HG02763 (cell line): ENCODE data around the gene DOHH.
"Not testable (repeated sequence)": the region's sequence is repeated elsewhere in the genome, so short reads cannot be mapped to it uniquely, and the experiment has no call there.

ENCODE experiments used
- ATAC-seq: cut with Tn5 transposase; IDR thresholded peaks from one replicate; pipeline ENCODE4 v1.9.1; 2021; ENCODE audit warnings: mild to moderate bottlenecking, moderate library complexity; ENCODE audit not compliant: unreplicated experiment

DOHH gene

GRCh38 chr19:3534375-3535234, 34.1 kb upstream of the DOHH start:
- ATAC-seq = no peak

DNA sequence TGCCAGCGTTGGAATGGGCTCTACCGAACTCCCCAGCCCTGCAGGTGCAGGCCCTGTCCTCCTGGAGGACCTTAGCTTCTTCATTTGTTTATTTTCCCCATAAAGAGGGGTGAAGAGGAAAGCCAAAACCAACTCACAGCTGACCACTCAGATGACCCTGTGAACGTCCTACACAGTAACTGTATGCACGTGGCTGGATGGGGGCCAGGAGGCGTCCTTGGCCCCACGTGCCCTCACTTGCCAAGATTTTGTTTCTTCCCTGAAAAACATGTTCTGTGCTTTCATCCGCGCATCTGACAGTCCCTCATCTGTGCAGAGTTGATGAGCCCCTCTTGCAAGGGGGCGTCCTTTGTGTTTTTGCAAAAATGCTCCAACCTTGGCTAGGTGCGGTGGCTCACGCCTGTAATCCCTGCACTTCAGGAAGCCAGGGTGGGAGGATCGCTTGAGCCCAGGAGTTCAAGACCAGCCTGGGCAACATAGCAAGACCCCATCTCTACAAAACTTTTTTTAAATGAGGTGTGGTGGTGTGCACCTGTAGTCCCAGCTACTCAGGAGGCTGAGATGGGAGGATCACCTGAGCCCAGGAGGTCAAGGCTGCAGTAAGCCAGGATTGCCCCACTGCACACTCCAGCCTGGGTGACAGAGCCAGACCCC, 33.2 kb upstream of the DOHH start:
- no peak for ATAC-seq

DNA sequence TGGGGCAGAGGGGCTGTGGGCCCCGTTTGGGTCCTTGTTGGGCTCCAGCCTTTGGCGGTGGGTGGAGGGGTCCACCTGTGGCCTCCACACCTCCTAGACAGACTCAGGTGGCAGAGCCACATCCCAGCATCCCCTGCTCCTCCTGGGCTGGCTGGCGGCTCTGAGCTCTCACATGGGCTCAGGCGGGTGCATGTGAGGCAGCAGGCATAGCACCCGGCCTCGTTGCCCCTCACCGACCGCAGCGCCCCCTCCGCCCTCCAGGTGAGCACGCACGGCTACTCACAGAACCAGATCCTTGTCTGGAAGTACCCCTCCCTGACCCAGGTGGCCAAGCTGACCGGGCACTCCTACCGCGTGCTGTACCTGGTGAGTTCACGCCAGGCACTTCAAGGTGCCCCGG, 32.6 kb upstream of the DOHH start:
- ATAC-seq = no peak

- ATAC-seq = no peak
Observed at GRCh38 chr19:3532154-3532786, 31.8 kb upstream of the DOHH start.

DNA sequence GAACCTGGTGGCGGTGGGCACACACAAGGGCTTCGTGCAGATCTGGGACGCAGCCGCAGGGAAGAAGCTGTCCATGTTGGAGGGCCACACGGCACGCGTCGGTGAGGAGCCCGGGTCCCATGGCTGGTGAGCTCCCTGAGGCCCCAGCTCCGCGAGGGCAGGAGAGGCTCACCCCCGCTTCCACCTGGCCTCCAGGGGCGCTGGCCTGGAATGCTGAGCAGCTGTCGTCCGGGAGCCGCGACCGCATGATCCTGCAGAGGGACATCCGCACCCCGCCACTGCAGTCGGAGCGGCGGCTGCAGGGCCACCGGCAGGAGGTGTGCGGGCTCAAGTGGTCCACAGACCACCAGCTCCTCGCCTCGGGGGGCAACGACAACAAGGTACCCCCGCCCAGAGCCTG, 31.2 kb upstream of the DOHH start:
- no peak for ATAC-seq

GRCh38 chr19:3530389-3530788, 29.9 kb upstream of the DOHH start:
- no peak for ATAC-seq

DNA sequence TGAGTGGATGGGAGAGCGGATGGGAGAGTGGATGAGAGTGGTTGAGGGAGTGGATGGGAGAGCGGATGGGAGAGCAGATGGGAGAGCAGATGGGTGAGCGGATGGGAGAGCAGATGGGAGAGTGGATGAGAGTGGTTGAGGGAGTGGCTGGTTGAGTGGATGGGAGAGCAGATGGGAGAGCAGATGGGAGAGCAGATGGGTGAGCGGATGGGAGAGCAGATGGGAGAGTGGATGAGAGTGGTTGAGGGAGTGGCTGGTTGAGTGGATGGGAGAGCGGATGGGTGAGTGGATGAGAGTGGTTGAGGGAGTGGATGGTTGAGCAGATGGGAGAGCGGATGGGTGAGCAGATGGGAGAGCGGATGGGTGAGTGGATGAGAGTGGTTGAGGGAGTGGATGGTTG, 28.8 kb upstream of the DOHH start:
- not testable (repeated sequence) for ATAC-seq

- no peak for ATAC-seq
Observed at GRCh38 chr19:3528539-3529211, 28.2 kb upstream of the DOHH start.

DNA sequence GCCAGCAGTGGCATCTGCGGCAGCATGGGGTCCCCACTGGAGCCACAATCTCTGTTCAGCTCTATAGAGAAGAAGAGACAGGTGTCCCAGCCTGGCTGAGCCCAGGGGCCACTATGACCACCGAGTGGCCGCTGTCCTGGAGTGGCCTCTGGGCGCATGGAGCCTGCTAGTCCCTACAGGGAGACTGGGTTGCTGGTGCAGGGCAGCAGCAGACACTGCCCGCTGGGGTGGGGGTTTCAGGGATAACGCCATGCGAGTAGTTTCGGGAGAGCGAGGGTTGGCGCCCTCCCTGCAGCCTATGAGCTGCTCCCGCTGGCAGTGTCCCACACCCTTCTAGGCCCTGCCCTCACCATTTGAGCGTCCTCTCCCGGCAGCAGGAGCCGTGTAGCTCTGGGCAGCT, 27.6 kb upstream of the DOHH start:
- no peak for ATAC-seq

- ATAC-seq = no peak
Observed at GRCh38 chr19:3527238-3527910, 26.9 kb upstream of the DOHH start.

DNA sequence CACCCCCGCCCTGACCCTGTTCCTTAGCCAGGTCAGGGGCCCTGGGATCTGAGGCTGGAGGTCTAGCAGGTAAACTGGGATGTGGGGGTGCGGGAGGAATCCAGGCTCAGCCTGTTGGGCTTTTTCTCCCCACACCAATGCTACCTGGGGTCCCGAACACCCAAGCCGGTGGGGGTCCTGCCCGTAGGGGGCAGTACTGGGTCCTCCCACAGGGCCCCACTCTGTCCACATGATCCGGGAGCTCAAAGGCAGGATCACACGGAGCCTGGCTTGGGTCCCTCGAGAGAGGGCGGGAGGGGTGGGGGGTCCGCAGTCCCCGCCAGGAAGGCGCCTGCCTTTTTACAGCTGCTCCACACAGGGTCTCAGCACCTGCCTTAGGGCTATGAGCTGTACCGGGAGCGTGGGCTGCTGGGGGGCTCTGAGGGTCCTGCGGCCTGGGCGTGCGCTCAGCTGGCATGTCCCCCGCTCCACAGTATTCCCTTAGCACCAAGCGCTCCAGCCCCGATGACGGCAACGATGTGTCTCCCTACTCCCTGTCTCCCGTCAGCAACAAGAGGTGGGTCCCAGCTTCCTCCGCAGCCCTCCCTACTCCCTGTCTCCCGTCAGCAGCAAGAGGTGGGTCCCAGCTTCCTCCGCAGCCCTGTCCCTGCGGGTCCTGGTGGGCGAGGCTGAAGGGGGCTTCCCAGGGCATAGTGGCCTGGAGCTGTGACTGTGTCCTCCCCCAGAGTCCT, 26.2 kb upstream of the DOHH start:
- ATAC-seq = no peak

- no peak for ATAC-seq
Observed at GRCh38 chr19:3524904-3525451, 24.5 kb upstream of the DOHH start.

GRCh38 chr19:3524078-3524842, 23.8 kb upstream of the DOHH start:
- ATAC-seq = no peak

DNA sequence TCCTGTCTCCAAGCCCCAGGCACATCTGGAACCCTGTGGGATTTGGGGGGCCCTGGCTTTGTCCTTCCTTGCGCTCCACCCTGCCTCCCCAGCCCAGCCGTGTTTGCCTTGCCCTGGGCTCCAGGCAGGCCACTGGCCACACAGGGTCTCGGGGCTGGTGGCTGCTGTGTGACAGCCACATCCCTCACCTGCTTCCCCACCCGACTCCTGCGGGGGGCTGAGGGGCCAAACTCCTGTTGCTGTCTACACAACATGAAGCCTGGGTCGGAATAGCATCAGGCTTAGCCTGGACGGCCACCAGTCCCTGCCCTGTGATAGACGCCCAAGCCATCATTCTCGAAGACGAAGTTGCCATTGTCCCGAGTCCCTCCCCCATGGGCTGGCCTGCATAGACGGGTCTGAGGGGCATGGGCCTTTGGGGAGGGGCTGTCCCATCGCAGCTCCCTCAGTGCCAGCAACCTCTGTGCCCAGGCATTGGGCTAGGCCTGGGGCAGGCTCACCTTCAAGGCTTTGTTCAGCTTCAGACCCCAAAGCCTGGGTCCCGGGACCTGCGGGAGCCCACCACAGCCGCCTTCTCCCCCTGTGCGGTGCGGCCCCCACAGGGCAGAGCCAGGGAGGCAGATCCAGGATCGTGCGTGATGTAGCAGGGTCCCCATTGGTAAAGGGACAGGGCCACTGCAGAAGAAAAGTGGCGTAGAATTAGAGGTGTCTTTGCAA, 23.0 kb upstream of the DOHH start:
- ATAC-seq = no peak

DNA sequence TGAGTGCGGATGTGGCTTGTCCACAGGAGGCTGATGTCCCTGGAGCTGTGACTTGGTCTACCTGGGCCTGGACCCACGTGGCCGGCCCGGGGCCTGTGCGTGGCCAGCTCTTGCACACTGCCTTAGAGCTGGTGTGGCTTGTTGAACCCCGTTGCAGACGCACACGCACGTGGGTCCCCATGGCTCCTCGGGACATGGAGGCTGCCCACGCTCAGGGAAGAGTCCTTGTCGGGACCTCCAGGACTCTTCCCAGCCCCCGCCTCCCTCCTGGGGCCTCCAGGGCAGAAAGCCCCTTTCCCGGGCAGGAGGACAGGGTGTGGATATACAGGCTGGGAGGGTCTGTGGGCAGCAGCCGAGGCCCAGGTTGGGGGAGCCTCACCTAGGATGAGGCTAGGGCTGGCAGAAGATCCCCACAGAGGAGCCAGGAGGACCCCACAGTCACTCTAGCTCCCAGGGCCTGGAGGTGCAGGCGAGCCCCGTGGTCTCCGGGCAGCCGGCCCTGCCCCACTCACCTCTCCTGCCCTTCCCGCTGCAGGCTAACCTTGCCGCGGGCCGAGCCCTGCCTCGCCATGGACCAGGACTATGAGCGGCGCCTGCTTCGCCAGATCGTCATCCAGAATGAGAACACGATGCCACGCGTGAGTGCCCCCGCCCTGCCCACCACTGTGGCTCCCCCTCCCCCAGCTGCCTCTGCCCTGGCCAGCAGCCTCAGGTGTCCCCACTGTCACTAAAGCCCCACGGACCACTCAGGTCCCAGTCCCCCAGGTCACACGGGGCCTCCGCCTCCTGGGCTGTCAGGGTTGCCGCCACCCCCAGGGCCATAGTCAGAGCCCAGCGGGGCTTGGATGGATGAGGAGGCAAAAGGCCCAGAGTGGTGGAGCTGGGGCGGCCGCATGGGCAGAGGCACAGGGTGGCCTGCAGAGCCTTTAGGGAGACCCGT, 22.2 kb upstream of the DOHH start:
- ATAC-seq = no peak

DNA sequence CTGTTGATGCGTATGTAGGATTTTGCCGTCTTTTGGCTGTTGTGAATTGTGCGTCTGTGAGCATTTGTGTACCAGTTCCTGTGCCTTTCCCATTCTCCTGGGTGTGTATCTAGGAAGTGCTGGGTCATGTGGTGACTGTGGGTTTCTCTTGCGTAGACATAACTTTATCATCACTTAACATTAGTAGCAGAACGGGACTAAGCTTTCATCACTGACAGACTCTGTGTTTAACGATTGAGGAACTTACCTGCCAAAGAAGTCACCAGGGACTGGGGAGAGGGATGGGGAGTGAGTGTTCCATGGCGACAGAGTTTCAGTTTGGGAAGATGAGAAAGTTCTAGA, 20.6 kb upstream of the DOHH start:
- no peak for ATAC-seq
